ENCODE measurements around the gene XRN2. TPM values are rescaled to one million over a fixed set of nuclear protein-coding genes. Genes with fewer than 3 reads are reported as not detected.
"Not testable (repeated sequence)": the region's sequence is repeated elsewhere in the genome, so short reads cannot be mapped to it uniquely, and the experiment has no call there.

Gene XRN2
- total RNA-seq, 1 donor from 2014 or later: 94.0 TPM

DNA sequence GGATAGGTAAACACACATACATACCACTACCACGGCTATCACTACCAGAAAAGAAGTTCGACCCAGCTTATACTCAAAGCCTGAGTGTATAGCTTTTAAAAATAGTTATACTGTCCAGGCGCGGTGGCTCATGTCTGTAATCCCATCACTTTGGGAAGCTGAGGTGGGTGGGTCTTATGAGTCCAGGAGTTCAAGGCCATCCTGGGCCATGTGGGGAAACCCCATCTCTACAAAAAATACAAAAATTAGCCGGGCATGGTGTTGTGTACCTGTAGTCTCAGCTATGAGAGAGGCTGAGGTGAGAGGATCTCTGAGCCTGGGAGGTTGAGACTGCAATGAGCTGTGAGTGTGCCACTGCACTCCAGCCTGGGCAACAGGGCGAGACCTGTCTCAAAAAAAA is 61.3 kb downstream of the XRN2 start:
- Mint-ChIP-seq H3K27ac (no peak overlapping the region), H3K4me3 (no peak overlapping the region), H3K9me3 (no peaks in the 10 kb centered on the region), H3K4me1 (ENCODE audit: low read depth) (peaks cover 22% of the 10 kb centered on the region), H3K36me3 (ENCODE audit: low read depth) (peaks cover 53% of the 10 kb centered on the region), H3K27me3 (ENCODE audit: insufficient read depth) (no peaks in the 10 kb centered on the region)
- no peak for DNase-seq (ENCODE audit: low spot score)
- intact Hi-C loops (cut with micrococcal nuclease): no loop called here

DNA sequence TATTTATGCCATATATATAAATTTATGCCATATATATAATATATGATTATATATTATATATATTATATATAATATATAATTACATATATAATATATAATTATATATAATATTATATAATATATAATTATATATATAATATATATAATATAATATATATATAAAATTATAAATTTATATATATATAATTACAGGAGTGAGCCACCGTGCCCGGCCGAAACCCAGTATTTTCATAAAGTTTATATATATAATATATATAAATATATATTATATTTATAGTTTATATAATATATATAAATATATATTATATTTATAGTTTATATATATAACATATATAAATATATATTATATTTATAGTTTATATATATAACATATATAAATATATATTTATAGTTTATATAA is 62.6 kb downstream of the XRN2 start:
- Mint-ChIP-seq H3K36me3 (ENCODE audit: low read depth) (peaks cover 44% of the 10 kb centered on the region), H3K4me1 (ENCODE audit: low read depth) (peaks cover 12% of the 10 kb centered on the region), H3K9me3 (no peaks in the 10 kb centered on the region), H3K27ac (no peak overlapping the region), H3K27me3 (ENCODE audit: insufficient read depth) (no peaks in the 10 kb centered on the region), H3K4me3 (no peak overlapping the region)
- DNase-seq (ENCODE audit: low spot score): no peak
- intact Hi-C loops (cut with micrococcal nuclease): no loop called here

DNA sequence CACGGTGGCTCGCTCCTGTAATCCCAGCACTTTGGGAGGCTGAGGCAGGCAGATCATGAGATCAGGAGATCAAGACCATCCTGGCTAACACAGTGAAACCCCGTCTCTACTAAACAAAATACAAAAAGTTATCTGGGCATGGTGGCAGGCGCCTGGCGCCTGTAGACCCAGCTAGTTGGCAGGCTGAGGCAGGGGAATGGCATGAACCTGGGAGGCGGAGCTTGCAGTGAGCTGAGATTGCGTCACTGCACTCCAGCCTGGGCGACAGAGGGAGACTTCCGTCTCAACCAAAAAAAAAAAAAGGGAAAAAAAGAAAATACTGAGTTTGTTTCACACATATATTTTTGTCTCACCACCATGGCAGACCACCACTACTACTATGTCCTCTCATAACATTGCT is 63.1 kb downstream of the XRN2 start:
- H3K9me3 Mint-ChIP-seq; intact Hi-C loops (cut with micrococcal nuclease); H3K4me1 Mint-ChIP-seq (ENCODE audit: low read depth); DNase-seq (ENCODE audit: low spot score); H3K27ac Mint-ChIP-seq; H3K4me3 Mint-ChIP-seq; H3K27me3 Mint-ChIP-seq (ENCODE audit: insufficient read depth): not testable (repeated sequence)
- peaks cover 44% of the 10 kb centered on the region for H3K36me3 Mint-ChIP-seq (ENCODE audit: low read depth)

DNA sequence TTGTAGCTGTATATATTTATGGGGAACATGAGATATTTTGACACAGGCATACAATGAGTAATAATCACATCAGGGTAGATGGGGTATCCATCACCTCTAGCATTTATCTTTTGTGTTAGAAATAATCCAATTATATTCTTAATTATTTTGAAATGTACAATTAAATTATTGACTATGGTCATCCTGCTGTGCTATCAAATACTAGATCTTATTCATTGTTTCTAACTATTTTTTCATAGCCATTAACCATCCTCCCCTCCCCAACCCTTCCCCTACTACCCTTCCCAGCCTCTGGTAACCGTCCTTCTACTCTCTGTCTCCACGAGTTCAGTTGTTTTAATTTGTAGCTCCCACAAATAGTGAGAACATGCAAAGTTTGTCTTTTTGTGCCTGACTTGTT is 65.7 kb downstream of the XRN2 start:
- H3K27ac Mint-ChIP-seq: no peak overlapping the region
- H3K4me3 Mint-ChIP-seq: no peak overlapping the region
- no peaks in the 10 kb centered on the region for H3K4me1 Mint-ChIP-seq (ENCODE audit: low read depth)
- H3K27me3 Mint-ChIP-seq (ENCODE audit: insufficient read depth): no peaks in the 10 kb centered on the region
- no peak for DNase-seq (ENCODE audit: low spot score)
- H3K9me3 Mint-ChIP-seq: no peaks in the 10 kb centered on the region
- intact Hi-C loops (cut with micrococcal nuclease): no loop called here
- peaks cover 31% of the 10 kb centered on the region for H3K36me3 Mint-ChIP-seq (ENCODE audit: low read depth)

DNA sequence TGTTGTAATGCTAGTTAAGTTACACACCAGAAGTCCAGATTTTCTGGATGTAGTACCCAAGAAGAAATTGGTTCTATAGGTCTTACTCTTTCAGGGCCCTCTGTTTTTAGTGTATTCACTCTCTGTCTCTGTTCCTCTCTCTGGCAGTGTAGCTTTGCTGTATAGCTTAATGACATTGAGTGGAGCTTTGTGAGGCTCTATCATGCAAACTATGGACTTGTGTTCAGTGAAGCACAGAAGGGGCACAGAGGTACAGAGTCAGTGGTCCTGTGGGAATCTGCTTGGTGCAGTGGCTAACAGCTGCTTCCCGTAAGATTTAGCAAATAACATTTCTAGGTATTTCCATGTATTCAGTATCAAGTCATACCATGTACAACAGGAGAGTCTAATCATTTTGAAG is 68.1 kb downstream of the XRN2 start:
- no peaks in the 10 kb centered on the region for H3K27me3 Mint-ChIP-seq (ENCODE audit: insufficient read depth)
- no peak for DNase-seq (ENCODE audit: low spot score)
- no peaks in the 10 kb centered on the region for H3K4me1 Mint-ChIP-seq (ENCODE audit: low read depth)
- intact Hi-C loops (cut with micrococcal nuclease): no loop called here
- H3K9me3 Mint-ChIP-seq: no peaks in the 10 kb centered on the region
- no peak overlapping the region for H3K27ac Mint-ChIP-seq
- H3K36me3 Mint-ChIP-seq (ENCODE audit: low read depth): peaks cover 31% of the 10 kb centered on the region
- no peak overlapping the region for H3K4me3 Mint-ChIP-seq

DNA sequence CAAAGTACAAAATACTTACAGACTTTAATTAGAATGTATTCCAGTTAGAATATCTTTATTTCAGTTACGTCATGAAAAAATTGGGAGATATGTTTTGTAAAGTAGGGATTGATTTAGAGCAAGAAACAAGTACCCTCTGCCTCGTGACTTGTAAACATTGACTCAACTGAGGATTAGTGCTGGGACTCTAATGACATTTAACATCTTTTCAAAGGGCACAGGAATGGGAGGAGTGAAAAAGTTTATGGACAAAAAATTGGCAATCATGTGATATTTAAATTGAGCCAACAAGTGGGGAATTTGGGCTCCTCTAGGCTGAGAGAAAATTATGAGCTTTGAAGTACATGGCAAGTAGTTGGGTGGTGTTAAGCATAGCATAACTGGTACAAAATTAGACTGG is 68.9 kb downstream of the XRN2 start:
- Mint-ChIP-seq H3K4me1 (ENCODE audit: low read depth) (no peaks in the 10 kb centered on the region), H3K27ac (no peak overlapping the region), H3K36me3 (ENCODE audit: low read depth) (peaks cover 27% of the 10 kb centered on the region), H3K27me3 (ENCODE audit: insufficient read depth) (no peaks in the 10 kb centered on the region), H3K9me3 (no peaks in the 10 kb centered on the region), H3K4me3 (no peak overlapping the region)
- intact Hi-C loops (cut with micrococcal nuclease): no loop called here
- DNase-seq (ENCODE audit: low spot score): no peak

DNA sequence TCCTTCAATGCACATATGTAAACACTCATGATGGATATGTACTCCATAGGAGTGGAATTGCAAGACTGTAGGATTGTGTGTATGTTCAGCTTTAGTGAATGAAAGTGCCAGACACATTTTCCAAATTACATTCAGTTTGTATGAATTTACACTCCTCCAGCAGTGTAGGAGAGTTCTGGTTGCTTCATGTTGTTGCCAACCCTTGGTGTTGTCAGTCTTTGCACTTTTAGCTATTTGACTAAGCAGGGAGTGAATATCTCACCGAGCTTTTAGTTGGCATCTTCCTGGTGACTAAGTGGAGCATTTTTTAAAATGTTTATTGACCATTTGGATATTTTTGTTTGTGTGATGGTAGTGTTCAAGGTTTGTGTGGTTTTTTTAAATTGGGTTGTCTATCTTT is 70.3 kb downstream of the XRN2 start:
- intact Hi-C loops (cut with micrococcal nuclease): no loop called here
- H3K36me3 Mint-ChIP-seq (ENCODE audit: low read depth): peaks cover 27% of the 10 kb centered on the region
- H3K4me3 Mint-ChIP-seq: no peak overlapping the region
- no peak overlapping the region for H3K27ac Mint-ChIP-seq
- H3K27me3 Mint-ChIP-seq (ENCODE audit: insufficient read depth): no peaks in the 10 kb centered on the region
- no peaks in the 10 kb centered on the region for H3K9me3 Mint-ChIP-seq
- H3K4me1 Mint-ChIP-seq (ENCODE audit: low read depth): peaks cover 7% of the 10 kb centered on the region
- no peak for DNase-seq (ENCODE audit: low spot score)

DNA sequence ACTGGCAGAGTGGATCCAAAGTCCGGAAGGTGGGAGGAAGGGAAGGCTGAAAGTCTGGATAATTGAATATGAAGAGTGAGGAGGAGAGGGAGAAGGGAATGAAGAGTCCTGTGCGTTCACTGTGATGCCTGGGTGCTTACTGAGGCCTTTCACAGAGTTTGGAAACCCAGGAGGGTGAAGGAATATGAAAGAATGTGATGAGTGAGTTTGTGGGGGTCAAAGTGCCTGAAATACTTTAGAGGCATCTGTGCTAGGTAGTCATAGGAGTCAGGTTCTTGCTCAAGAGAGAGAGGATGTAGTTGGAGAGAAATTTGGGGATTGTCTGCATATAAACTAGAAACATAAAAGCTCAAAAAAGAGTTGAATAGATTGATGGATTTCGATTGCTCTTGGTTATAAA is 73.5 kb downstream of the XRN2 start:
- Mint-ChIP-seq H3K27me3 (ENCODE audit: insufficient read depth) (no peaks in the 10 kb centered on the region), H3K27ac (no peak overlapping the region), H3K36me3 (ENCODE audit: low read depth) (peaks cover 33% of the 10 kb centered on the region), H3K4me1 (ENCODE audit: low read depth) (peaks cover 7% of the 10 kb centered on the region), H3K4me3 (no peak overlapping the region), H3K9me3 (no peaks in the 10 kb centered on the region)
- intact Hi-C loops (cut with micrococcal nuclease): no loop called here
- no peak for DNase-seq (ENCODE audit: low spot score)

DNA sequence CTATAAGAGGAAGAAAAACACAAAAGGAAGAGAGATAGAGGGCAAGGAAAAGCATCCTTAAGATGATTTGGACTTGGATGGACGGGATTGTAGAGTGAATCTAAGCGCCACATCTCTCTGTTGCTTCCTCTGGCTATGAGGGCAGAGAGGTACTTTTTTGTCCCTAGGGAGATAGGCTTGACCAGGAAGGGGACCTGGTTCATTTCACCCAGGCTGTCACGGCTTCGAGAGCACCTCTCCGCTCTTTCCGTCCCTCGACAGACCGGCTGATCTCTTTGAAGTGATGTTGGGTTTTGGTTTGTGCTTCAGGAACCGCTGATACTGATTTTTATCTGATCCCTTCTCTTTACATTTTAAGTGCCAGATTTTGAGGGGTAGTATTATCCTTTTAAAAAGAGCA is 74.6 kb downstream of the XRN2 start:
- no peaks in the 10 kb centered on the region for H3K27me3 Mint-ChIP-seq (ENCODE audit: insufficient read depth)
- peaks cover 7% of the 10 kb centered on the region for H3K4me1 Mint-ChIP-seq (ENCODE audit: low read depth)
- intact Hi-C loops (cut with micrococcal nuclease): no loop called here
- H3K9me3 Mint-ChIP-seq: no peaks in the 10 kb centered on the region
- DNase-seq (ENCODE audit: low spot score): no peak
- H3K27ac Mint-ChIP-seq: no peak overlapping the region
- H3K36me3 Mint-ChIP-seq (ENCODE audit: low read depth): peaks cover 30% of the 10 kb centered on the region
- H3K4me3 Mint-ChIP-seq: no peak overlapping the region

DNA sequence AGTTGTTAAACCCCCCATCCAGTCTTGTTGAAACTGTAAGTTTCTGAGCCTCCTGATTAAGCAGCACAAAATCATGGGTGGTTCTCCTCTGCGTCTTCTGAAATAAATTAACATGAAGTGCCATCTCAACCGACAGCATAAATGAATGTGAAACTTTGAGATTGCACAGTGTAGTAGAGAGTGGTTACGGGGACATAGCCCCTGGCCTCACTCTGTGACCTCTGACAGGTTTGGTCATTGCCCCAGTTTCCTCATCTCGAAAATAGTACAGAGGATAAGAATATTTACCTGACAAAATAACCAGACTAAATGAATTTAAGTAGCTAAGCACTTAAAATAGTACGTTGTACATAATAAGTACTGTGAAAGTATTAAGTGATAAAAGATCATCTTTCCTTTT is 75.1 kb downstream of the XRN2 start:
- Mint-ChIP-seq H3K4me3 (no peak overlapping the region), H3K27ac (no peak overlapping the region)
- intact Hi-C loops (cut with micrococcal nuclease): no loop called here

DNA sequence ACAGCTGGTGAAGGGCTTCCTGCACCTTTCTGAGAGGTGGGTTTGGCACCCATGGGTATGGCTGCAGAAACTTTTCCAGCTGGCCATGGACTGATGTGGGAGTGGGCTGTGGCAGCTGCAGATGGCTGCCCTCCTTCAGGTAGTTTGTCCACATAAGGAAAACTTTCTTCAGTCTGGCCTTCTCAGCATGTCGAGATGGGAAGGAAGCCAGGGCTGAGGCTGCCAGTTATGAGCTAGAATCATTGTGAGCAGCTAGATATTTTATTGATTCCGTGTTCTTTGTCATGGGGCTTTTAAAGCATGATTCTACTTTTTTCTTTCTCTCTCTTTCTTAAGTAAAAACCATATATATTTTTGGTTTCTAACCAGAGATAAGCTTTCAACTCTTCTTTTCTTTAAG is 77.6 kb downstream of the XRN2 start:
- Mint-ChIP-seq H3K36me3 (ENCODE audit: low read depth) (peaks cover 36% of the 10 kb centered on the region), H3K4me3 (no peak overlapping the region), H3K4me1 (ENCODE audit: low read depth) (peaks cover 7% of the 10 kb centered on the region), H3K27me3 (ENCODE audit: insufficient read depth) (no peaks in the 10 kb centered on the region), H3K27ac (no peak overlapping the region), H3K9me3 (no peaks in the 10 kb centered on the region)
- no peak for DNase-seq (ENCODE audit: low spot score)
- intact Hi-C loops (cut with micrococcal nuclease): loop anchor here (5.0 kb wide), 1 partner anchor 38 kb away; no protein-coding TSS in a partner anchor

More for the DNA sequence above, 75.1 kb downstream of the XRN2 start:
- Mint-ChIP-seq H3K4me1 (ENCODE audit: low read depth) (peaks cover 7% of the 10 kb centered on the region), H3K9me3 (no peaks in the 10 kb centered on the region), H3K27me3 (ENCODE audit: insufficient read depth) (no peaks in the 10 kb centered on the region), H3K36me3 (ENCODE audit: low read depth) (peaks cover 33% of the 10 kb centered on the region)
- no peak for DNase-seq (ENCODE audit: low spot score)

DNA sequence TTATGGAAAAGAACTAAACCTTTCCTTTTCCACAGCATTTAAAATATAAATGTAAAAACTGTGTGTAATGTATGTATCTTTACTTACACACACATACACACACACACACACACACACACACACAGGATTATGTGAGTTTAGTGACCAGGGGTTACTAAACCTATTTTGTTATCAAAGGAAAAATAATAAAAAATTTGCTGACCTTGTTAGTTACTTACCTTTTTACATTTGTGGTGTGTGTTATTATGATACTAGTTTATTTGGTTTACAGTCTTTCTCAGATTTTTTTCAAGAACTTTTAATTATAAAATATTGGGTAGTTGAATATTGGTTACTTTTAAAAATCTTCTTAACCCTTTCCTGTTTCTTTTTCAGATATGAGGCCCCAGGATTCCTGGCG is 78.5 kb downstream of the XRN2 start:
- no peak for DNase-seq (ENCODE audit: low spot score)
- H3K27ac Mint-ChIP-seq: no peak overlapping the region
- H3K27me3 Mint-ChIP-seq (ENCODE audit: insufficient read depth): no peaks in the 10 kb centered on the region
- no peak overlapping the region for H3K4me3 Mint-ChIP-seq
- intact Hi-C loops (cut with micrococcal nuclease): loop anchor here (5.0 kb wide), 1 partner anchor 39 kb away; no protein-coding TSS in a partner anchor
- H3K36me3 Mint-ChIP-seq (ENCODE audit: low read depth): peaks cover 39% of the 10 kb centered on the region
- H3K9me3 Mint-ChIP-seq: no peaks in the 10 kb centered on the region
- peaks cover 7% of the 10 kb centered on the region for H3K4me1 Mint-ChIP-seq (ENCODE audit: low read depth)

DNA sequence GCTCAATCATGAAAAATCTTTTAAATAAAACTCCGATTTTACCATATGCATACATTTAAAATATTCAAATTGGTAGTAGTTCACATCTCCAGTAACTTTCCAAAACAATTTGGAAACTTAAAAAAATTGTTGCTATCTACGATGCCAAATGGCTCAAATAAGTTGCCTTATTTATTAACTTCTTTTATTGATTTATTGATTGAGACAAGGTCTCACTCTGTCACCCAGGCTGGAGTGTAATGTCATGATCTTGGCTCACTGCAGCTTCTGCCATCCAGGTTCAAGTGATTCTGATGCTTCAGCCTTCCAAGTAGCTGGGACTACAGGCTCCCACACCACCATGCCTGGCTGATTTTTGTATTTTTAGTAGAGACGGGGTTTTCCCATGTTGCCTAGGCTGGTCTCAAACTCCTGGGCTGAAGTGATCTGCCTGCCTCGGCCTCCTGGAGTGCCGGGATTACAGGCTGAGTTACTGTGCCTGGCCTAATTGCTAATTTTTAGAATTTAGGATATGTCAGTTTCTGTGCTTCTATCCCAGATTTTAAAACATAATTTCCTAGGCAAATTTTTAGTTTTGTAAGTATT is 81.3 kb downstream of the XRN2 start:
- H3K27me3 Mint-ChIP-seq (ENCODE audit: insufficient read depth): no peaks in the 10 kb centered on the region
- H3K4me3 Mint-ChIP-seq: no peak overlapping the region
- no peaks in the 10 kb centered on the region for H3K9me3 Mint-ChIP-seq
- DNase-seq (ENCODE audit: low spot score): no peak
- H3K4me1 Mint-ChIP-seq (ENCODE audit: low read depth): no peaks in the 10 kb centered on the region
- intact Hi-C loops (cut with micrococcal nuclease): loop anchor here (5.0 kb wide), 1 partner anchor 42 kb away; no protein-coding TSS in a partner anchor
- H3K36me3 Mint-ChIP-seq (ENCODE audit: low read depth): peaks cover 42% of the 10 kb centered on the region
- no peak overlapping the region for H3K27ac Mint-ChIP-seq

DNA sequence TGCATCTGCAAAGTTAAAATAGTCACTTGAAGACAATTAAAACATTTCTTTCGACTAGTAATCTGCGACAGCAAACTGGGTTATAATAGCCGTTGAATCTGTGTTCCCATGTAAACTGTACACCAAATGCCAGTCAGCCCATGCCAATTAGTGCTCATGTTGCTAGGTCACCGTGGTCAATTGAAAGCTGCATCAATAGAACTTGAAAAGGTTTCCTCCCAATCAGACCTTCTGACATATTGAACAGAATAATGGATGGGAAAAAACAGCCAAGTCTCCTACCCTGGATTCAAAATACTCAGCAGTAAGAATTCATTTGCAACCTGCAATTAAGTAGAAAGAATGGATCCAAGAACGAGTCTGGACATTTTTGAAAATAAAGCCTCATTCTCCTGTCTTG is 83.0 kb downstream of the XRN2 start:
- DNase-seq (ENCODE audit: low spot score): no peak
- no peak overlapping the region for H3K27ac Mint-ChIP-seq
- H3K9me3 Mint-ChIP-seq: no peaks in the 10 kb centered on the region
- H3K27me3 Mint-ChIP-seq (ENCODE audit: insufficient read depth): peaks cover 4% of the 10 kb centered on the region
- H3K4me1 Mint-ChIP-seq (ENCODE audit: low read depth): no peaks in the 10 kb centered on the region
- no peak overlapping the region for H3K4me3 Mint-ChIP-seq
- peaks cover 49% of the 10 kb centered on the region for H3K36me3 Mint-ChIP-seq (ENCODE audit: low read depth)
- intact Hi-C loops (cut with micrococcal nuclease): no loop called here

Data from activated T-helper 1 cell treated with anti-CD3 and anti-CD28 coated beads, Interleukin-12 subunit alpha, Interleukin-12 subunit beta, Interleukin-2, Interleukin-4 antibody, amounts not matched to agents 30 ng/mL and 10 ng/mL and 1 ng/mL, durations not matched to agents 14 hours and 24 hours and 36 hours (primary cell).